Spleen (tissue), 11 donors: Measurements from ENCODE around the gene SGIP1. TPM values are rescaled to one million over a fixed set of nuclear protein-coding genes. Genes with fewer than 3 reads are reported as not detected.

Source experiments
- DNase-seq: peaks from one replicate; pipeline ENCODE4 v3.0.0-alpha.2; 2020
- H3K27ac ChIP-seq, 8 donors: fragments of 200-600 bp; sonication (generic) in 7 of 8; 1 replicate in 4 of 8; 2 replicates in 4 of 8; pipeline versions ENCODE4 v1.5.0 to v1.8.0; 2016 to 2021; ENCODE audit warnings: inconsistent platforms in 4 of 8, mild to moderate bottlenecking in 4 of 8, moderate library complexity in 1 of 8
- H3K27me3 ChIP-seq, 7 donors: fragments of 200-600 bp; sonication (generic) in 6 of 7; replicated peaks in 1 of 7; 1 replicate in 4 of 7; 2 replicates in 3 of 7; pipeline versions ENCODE4 v1.5.0 to v1.8.0; 2016 to 2021; ENCODE audit warnings: inconsistent platforms in 3 of 7, mild to moderate bottlenecking in 1 of 7
- H3K36me3 ChIP-seq, 6 donors: fragments of 200-600 bp; sonication (generic) in 5 of 6; 1 replicate in 4 of 6; 2 replicates in 2 of 6; pipeline versions ENCODE4 v1.5.0 to v1.8.0; 2016 to 2021; ENCODE audit warnings: inconsistent platforms in 2 of 6
- H3K4me1 ChIP-seq, 6 donors: fragments of 200-600 bp; sonication (generic) in 5 of 6; 1 replicate in 3 of 6; 2 replicates in 3 of 6; pipeline versions ENCODE4 v1.5.0 to v1.8.0; 2016 to 2021; ENCODE audit warnings: inconsistent platforms in 3 of 6
- H3K4me3 ChIP-seq, 8 donors: fragments of 200-600 bp; sonication (generic) in 7 of 8; 1 replicate in 4 of 8; 2 replicates in 4 of 8; pipeline versions ENCODE4 v1.5.0 to v1.8.0; 2016 to 2021; ENCODE audit warnings: inconsistent platforms in 4 of 8, mild to moderate bottlenecking in 4 of 8, moderate library complexity in 2 of 8
- H3K9me3 ChIP-seq, 8 donors: fragments of 200-600 bp; sonication (generic) in 7 of 8; 1 replicate in 4 of 8; 2 replicates in 4 of 8; pipeline versions ENCODE4 v1.5.0 to v1.8.0; 2016 to 2021; ENCODE audit warnings: inconsistent platforms in 4 of 8
- POLR2A ChIP-seq, 3 donors: fragments of 450-650 bp; IDR thresholded peaks; one replicate each; pipeline ENCODE4 v1.5.1; 2017; ENCODE audit warnings: antibody characterized with exemption in 3 of 3, mild to moderate bottlenecking in 1 of 3
- POLR2AphosphoS5 ChIP-seq, 3 donors: sonication (generic); formaldehyde crosslinking; IDR thresholded peaks; one replicate each; pipeline ENCODE4 v1.5.1; 2017; ENCODE audit warnings: antibody characterized with exemption in 3 of 3
- WGBS, 5 donors: extraction: QIAGEN DNeasy Blood & Tissue Kit in 3 of 5; methylation state at CpG; one replicate each; pipeline versions ENCODE4 v1.1.5 to v1.1.7; 2013 to 2018; 5-methylcytosine and 5-hydroxymethylcytosine counted together
- intact Hi-C: fragments of 100-400 bp; cut with DNase I; formaldehyde crosslinking; loops from one replicate; pipeline ENCODE4 v1.15.0; 2023; ENCODE audit warnings: low total_unique reads
- polyA plus RNA-seq, 3 donors: library from polyadenylated mRNA; stranded (reverse); fragments of 200-250 nt; gene quantifications; one replicate each; pipeline ENCODE4 v1.2.1, GENCODE V29; 2013
- total RNA-seq, 7 donors: library from RNA; depleted of rRNA in 3 of 7; stranded (reverse); fragments of >200 nt in 3 of 7; fragmentation: NEBNext Ultra II Directional in 4 of 7; extraction: Animal tissue kit (Norgen Biotek cat#: 25700) in 4 of 7; gene quantifications; one replicate each; pipeline versions ENCODE4 v1.1.0 to v1.2.1, GENCODE V29; 2016 to 2021
- TF ChIP-seq, protein P1 (sequence below), 11 experiments: fragments of 200-600 bp in 7 of 11; fragments of 450-650 bp in 4 of 11; sonication (generic) in 4 of 11; IDR thresholded peaks in 8 of 11; conservative IDR thresholded peaks in 3 of 11; 1 replicate in 7 of 11; 2 replicates in 4 of 11; pipeline versions ENCODE4 v1.4.0 to v1.8.0; 2016 to 2021; ENCODE audit warnings: antibody characterized with exemption in 11 of 11, inconsistent platforms in 4 of 11, mild to moderate bottlenecking in 1 of 11
- donor health status: healthy with polysubstance abuse.
- donor health status: DM: no; HTN: no; CAD: no; lungs with moderate emphysema.
- donor health status: DM: no; HTN: no; CAD: no.
- donor health status: Bipolar disorder and iron deficiency.
- donor health status: healthy.
- donor health status: DM: no; HTN: no; CAD: no.
- donor health status: DM: yes; HTN: yes; CAD: no.

Gene SGIP1
- total and polyA plus RNA-seq, 10 donors, result 0.13 to 1.6 (median 0.74) TPM; not detected in 2

DNA sequence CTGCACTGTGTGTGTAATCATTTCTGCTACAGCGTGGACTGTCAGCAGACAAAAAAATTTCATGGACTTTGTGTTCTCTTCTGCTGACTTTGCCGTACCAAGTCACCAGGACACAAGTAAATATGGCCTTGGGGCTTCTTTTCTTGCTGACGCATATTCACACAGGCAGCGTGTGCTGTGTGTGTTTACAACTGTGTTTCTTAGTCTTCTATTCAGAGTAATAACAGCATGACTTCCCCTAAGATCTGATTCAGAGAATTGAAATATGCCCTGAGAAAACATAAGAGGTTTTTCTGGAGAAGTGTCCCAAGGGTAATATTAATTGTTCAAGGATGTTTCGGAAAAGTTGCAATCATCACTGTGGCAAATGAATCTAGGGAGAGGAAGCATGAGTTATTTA, 171.2 kb downstream of the SGIP1 start:
- WGBS, 5 donors, result 67 to 82% (median 70%) methylated on average over 5 of the region's 5 CpGs
- no peak overlapping the region for H3K27ac ChIP-seq

DNA sequence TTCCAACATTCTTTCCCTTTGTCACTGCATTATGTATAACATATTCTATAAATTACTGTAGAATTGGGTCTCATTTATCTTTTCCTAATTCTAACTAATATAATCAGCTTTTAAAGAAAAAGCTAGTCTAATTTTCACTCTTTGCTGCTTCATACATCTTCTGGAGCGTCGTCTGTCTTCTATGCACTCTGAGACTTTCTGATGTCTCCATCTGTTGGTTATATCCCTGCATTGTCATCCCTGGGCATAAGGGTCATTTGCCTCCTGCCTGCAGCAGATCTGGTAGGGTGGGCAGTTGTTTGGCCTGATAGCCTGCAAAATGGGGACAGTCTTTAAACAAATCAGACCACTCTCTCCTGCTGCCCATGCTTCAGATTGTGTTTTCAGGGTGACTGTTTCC, 177.5 kb downstream of the SGIP1 start:
- Histone ChIP-seq H3K4me1 (no peaks in the 10 kb centered on the region), H3K4me3 (no peak overlapping the region), H3K27me3 (peaks cover 0 to 5% (median 0%) of the 10 kb centered on the region in 7 donors), H3K36me3 (no peaks in the 10 kb centered on the region), H3K9me3 (no peaks in the 10 kb centered on the region), H3K27ac (no peak overlapping the region)
- TF ChIP-seq POLR2AphosphoS5 (IDR thresholded peaks at IDR 0.05) (no peak), POLR2A (IDR thresholded peaks at IDR 0.05) (no peak)
- TF ChIP-seq, protein P1, sequence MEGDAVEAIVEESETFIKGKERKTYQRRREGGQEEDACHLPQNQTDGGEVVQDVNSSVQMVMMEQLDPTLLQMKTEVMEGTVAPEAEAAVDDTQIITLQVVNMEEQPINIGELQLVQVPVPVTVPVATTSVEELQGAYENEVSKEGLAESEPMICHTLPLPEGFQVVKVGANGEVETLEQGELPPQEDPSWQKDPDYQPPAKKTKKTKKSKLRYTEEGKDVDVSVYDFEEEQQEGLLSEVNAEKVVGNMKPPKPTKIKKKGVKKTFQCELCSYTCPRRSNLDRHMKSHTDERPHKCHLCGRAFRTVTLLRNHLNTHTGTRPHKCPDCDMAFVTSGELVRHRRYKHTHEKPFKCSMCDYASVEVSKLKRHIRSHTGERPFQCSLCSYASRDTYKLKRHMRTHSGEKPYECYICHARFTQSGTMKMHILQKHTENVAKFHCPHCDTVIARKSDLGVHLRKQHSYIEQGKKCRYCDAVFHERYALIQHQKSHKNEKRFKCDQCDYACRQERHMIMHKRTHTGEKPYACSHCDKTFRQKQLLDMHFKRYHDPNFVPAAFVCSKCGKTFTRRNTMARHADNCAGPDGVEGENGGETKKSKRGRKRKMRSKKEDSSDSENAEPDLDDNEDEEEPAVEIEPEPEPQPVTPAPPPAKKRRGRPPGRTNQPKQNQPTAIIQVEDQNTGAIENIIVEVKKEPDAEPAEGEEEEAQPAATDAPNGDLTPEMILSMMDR (IDR thresholded peaks at IDR 0.05 in 8 of 11, conservative IDR thresholded peaks at IDR 0.05 in 3 of 11), result no peak
- intact Hi-C loops, result no loop called here
- WGBS, 5 donors, result 18 to 64% (median 35%) methylated on average over 2 of the region's 2 CpGs
- no peak for DNase-seq

More for the DNA sequence above, 171.2 kb downstream of the SGIP1 start:
- intact Hi-C loops, result no loop called here
- Histone ChIP-seq H3K9me3 (no peaks in the 10 kb centered on the region), H3K4me1 (no peaks in the 10 kb centered on the region), H3K36me3 (no peaks in the 10 kb centered on the region), H3K4me3 (no peak overlapping the region), H3K27me3 (no peaks in the 10 kb centered on the region)
- DNase-seq, result no peak
- TF ChIP-seq POLR2A (IDR thresholded peaks at IDR 0.05) (no peak), POLR2AphosphoS5 (IDR thresholded peaks at IDR 0.05) (no peak)
- TF ChIP-seq, protein P1 (IDR thresholded peaks at IDR 0.05 in 8 of 11, conservative IDR thresholded peaks at IDR 0.05 in 3 of 11), result no peak

DNA sequence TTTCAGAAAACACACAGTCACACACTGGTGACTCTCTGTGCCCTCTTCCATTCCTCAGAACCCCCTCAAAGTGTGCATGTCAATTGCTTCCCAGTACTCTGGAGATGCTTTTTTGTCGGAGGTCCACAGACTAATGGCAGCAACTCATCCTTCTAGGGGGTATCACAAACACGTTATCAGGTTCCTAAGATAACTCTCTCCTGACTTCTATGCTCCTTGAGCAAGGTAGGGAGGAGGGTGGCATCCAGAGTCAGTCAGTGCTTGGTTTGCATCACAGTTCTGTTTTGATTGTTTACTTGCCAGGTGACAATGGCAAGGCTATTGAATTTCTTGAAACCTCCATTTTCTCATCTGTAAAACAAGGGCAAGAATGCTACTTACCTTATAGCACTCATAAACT, 178.9 kb downstream of the SGIP1 start:
- WGBS, 5 donors, result 67 to 91% (median 76%) methylated on average over 2 of the region's 2 CpGs
- Histone ChIP-seq H3K27ac (no peak overlapping the region), H3K4me3 (no peak overlapping the region), H3K9me3 (no peaks in the 10 kb centered on the region), H3K4me1 (no peaks in the 10 kb centered on the region), H3K36me3 (no peaks in the 10 kb centered on the region), H3K27me3 (peaks cover 0 to 5% (median 0%) of the 10 kb centered on the region in 7 donors)
- TF ChIP-seq, protein P1 (IDR thresholded peaks at IDR 0.05 in 8 of 11, conservative IDR thresholded peaks at IDR 0.05 in 3 of 11), result no peak
- TF ChIP-seq POLR2A (IDR thresholded peaks at IDR 0.05) (no peak), POLR2AphosphoS5 (IDR thresholded peaks at IDR 0.05) (no peak)
- DNase-seq, result no peak
- intact Hi-C loops, result no loop called here

DNA sequence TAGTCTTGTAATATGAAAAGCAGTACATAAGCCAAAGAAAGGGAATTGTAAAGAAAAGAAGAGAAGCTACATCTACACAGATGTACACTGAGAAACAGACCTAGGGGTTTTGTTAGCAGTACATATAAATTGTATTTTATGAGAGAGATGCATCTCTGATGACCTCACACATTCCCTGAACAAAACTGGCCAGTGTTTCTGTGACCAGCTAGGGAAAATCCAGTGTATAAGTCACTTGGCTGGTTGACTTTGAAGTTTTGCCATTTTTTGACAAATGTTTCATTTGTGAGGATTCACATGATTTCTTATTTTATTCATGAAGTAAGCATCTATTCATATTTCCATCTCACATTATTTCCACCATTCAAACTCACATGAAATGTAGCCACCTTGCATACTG, 190.0 kb downstream of the SGIP1 start:
- no peaks in the 10 kb centered on the region for H3K9me3 ChIP-seq
- H3K27me3 ChIP-seq, result peaks cover 0 to 6% (median 0%) of the 10 kb centered on the region in 7 donors
- H3K4me3 ChIP-seq, result no peak overlapping the region
- peaks cover 0 to 10% (median 3%) of the 10 kb centered on the region in 6 donors for H3K4me1 ChIP-seq
- TF ChIP-seq POLR2AphosphoS5 (IDR thresholded peaks at IDR 0.05) (no peak), POLR2A (IDR thresholded peaks at IDR 0.05) (no peak)
- TF ChIP-seq, protein P1 (IDR thresholded peaks at IDR 0.05 in 8 of 11, conservative IDR thresholded peaks at IDR 0.05 in 3 of 11), result no peak
- intact Hi-C loops, result loop anchor here (10.0 kb wide), 1 partner anchor 469 kb away; no protein-coding TSS in a partner anchor
- H3K27ac ChIP-seq, result no peak overlapping the region
- H3K36me3 ChIP-seq, result no peaks in the 10 kb centered on the region
- no peak for DNase-seq
